OCI-LY1 (cell line): ENCODE results near the gene AQP12A.

Experiments used
- H2AFZ ChIP-seq: fragments of 200-600 bp; sonication (generic), shearing (Covaris generic); 2 replicates; pipeline ENCODE4 v1.6.0; 2014; ENCODE audit warnings: antibody characterized with exemption, mild to moderate bottlenecking, low read length
- H3F3A ChIP-seq: fragments of 200-600 bp; sonication (generic), shearing (Covaris generic); 2 replicates; pipeline ENCODE4 v1.6.0; 2014; ENCODE audit warnings: mild to moderate bottlenecking, antibody characterized with exemption, low read length, moderate library complexity; ENCODE audit not compliant: insufficient read depth
- H3K27ac ChIP-seq: fragments of 200-600 bp; sonication (generic); 2 replicates; pipeline ENCODE4 v1.5.1; 2014; ENCODE audit warnings: low read length, mixed run types, mild to moderate bottlenecking, low read depth; ENCODE audit not compliant: poor library complexity, severe bottlenecking
- H3K27me3 ChIP-seq: fragments of 200-600 bp; sonication (generic); 2 replicates; pipeline ENCODE4 v1.6.0; 2014; ENCODE audit warnings: antibody characterized with exemption, mild to moderate bottlenecking, low read length, moderate library complexity; ENCODE audit not compliant: insufficient read depth
- H3K36me3 ChIP-seq: fragments of 200-600 bp; sonication (generic); 2 replicates; pipeline ENCODE4 v1.6.1; 2014; ENCODE audit warnings: mild to moderate bottlenecking, antibody characterized with exemption, low read length, moderate library complexity, mixed read lengths; ENCODE audit not compliant: insufficient read depth
- H3K4me1 ChIP-seq: fragments of 200-600 bp; sonication (generic); 2 replicates; pipeline ENCODE4 v1.5.1; 2014; ENCODE audit warnings: mild to moderate bottlenecking, low read length, moderate library complexity; ENCODE audit not compliant: insufficient read depth, severe bottlenecking
- H3K4me2 ChIP-seq: fragments of 200-600 bp; sonication (generic), shearing (Covaris generic); 2 replicates; pipeline ENCODE4 v1.6.1; 2014; ENCODE audit warnings: low read length
- H3K4me3 ChIP-seq: fragments of 200-600 bp; sonication (generic); 2 replicates; pipeline ENCODE4 v1.5.1; 2014; ENCODE audit warnings: low read length, low read depth, mild to moderate bottlenecking, mixed read lengths; ENCODE audit not compliant: poor library complexity, severe bottlenecking
- H3K79me2 ChIP-seq: fragments of 200-600 bp; shearing (Covaris generic); 2 replicates; pipeline ENCODE4 v1.6.1; 2016; ENCODE audit warnings: mixed run types, low read length, mixed read lengths; ENCODE audit not compliant: insufficient read depth
- H3K9ac ChIP-seq: fragments of 200-600 bp; sonication (generic), shearing (Covaris generic); 2 replicates; pipeline ENCODE4 v1.6.1; 2014; ENCODE audit warnings: mild to moderate bottlenecking, low read length, mixed read lengths
- H3K9me2 ChIP-seq: fragments of 200-600 bp; sonication (generic), shearing (Covaris generic); 2 replicates; pipeline ENCODE4 v1.6.1; 2014; ENCODE audit warnings: low read depth, mild to moderate bottlenecking, low read length, mixed read lengths
- H3K9me3 ChIP-seq: fragments of 200-600 bp; shearing (Covaris generic); 2 replicates; pipeline ENCODE4 v1.6.1; 2014; ENCODE audit warnings: low read length, mixed read lengths
- H4K20me1 ChIP-seq: fragments of 200-600 bp; sonication (generic), shearing (Covaris generic); 2 replicates; pipeline ENCODE4 v1.6.0; 2016; ENCODE audit warnings: mild to moderate bottlenecking, low read length; ENCODE audit not compliant: insufficient read depth
- EZH2 ChIP-seq: fragments of 200-600 bp; sonication (generic), shearing (Covaris generic); IDR thresholded peaks from 2 replicates; pipeline ENCODE4 v1.8.0; 2017; ENCODE audit warnings: borderline replicate concordance, mixed run types, mild to moderate bottlenecking, antibody characterized with exemption, low read length, moderate library complexity, mixed read lengths
- TF ChIP-seq, protein P1 (sequence below): fragments of 200-600 bp; sonication (generic), shearing (Covaris generic); IDR thresholded peaks from 2 replicates; pipeline ENCODE4 v1.5.1; 2017; ENCODE audit warnings: mild to moderate bottlenecking, antibody characterized with exemption, low read length, moderate library complexity, mixed read lengths

The AQP12A gene

DNA sequence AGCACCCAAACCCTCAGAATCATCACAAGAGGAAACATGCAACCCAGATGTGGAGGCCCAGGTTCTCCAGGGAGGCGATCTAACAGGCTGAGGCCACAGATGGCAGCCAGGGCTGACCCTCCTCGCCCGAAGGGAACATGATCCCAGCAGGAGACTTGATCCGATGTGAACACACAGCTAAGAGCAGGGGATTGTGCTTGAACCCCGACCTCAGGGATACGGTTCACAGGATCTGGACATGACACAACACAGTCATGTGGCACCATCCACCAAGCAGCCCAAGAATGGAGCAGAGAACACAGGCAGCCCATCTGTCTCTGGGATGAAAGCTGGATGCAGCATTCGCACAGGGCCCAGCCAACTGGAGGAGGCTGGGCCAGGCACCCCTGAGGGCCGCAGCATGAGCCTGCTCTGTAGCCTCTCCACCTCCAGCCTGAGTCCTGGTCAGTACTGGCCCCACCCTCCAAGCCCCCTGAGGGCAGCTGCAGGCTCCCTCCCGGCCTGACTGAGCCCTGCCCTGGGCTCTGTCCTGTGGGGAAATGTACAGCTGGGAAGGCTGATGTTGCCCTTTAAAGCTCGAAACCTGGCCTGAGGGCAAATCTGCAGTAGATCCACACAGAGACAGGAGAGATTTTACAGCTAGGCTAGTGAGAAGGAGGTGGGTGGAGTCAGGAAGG, 39.0 kb downstream of the AQP12A start:
- H3K27me3 ChIP-seq, result no peaks in the 10 kb centered on the region
- no peaks in the 10 kb centered on the region for H3F3A ChIP-seq
- H3K9me2 ChIP-seq, result no peaks in the 10 kb centered on the region
- no peak overlapping the region for H3K4me2 ChIP-seq
- H3K4me1 ChIP-seq, result no peaks in the 10 kb centered on the region
- no peak overlapping the region for H2AFZ ChIP-seq
- no peaks in the 10 kb centered on the region for H4K20me1 ChIP-seq
- H3K9ac ChIP-seq, result no peak overlapping the region
- H3K9me3 ChIP-seq, result no peaks in the 10 kb centered on the region
- TF ChIP-seq EZH2, result no peak
- TF ChIP-seq, protein P1, sequence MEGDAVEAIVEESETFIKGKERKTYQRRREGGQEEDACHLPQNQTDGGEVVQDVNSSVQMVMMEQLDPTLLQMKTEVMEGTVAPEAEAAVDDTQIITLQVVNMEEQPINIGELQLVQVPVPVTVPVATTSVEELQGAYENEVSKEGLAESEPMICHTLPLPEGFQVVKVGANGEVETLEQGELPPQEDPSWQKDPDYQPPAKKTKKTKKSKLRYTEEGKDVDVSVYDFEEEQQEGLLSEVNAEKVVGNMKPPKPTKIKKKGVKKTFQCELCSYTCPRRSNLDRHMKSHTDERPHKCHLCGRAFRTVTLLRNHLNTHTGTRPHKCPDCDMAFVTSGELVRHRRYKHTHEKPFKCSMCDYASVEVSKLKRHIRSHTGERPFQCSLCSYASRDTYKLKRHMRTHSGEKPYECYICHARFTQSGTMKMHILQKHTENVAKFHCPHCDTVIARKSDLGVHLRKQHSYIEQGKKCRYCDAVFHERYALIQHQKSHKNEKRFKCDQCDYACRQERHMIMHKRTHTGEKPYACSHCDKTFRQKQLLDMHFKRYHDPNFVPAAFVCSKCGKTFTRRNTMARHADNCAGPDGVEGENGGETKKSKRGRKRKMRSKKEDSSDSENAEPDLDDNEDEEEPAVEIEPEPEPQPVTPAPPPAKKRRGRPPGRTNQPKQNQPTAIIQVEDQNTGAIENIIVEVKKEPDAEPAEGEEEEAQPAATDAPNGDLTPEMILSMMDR, result no peak
- H3K27ac ChIP-seq, result no peak overlapping the region
- no peaks in the 10 kb centered on the region for H3K36me3 ChIP-seq
- no peak overlapping the region for H3K4me3 ChIP-seq
- no peaks in the 10 kb centered on the region for H3K79me2 ChIP-seq

DNA sequence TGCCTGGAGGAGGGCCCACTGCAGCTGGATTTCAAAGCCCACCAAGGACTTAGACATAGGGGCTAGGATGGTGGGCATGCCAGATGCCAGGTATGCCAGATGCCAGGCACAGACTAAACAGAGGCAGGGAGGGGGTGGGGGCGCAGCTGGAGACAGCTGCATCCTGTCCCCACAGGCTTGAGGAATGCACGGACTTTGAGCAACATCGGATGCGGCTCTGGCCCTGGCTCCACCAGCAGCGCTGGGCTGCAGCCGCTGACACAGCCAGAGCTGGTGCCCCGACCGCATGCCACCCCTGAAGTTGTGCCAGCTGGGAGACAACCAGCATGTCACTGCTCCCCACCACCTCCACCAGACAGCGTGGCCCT, 39.5 kb downstream of the AQP12A start:
- Histone ChIP-seq H2AFZ (no peak overlapping the region), H3K4me1 (no peaks in the 10 kb centered on the region), H3K36me3 (no peaks in the 10 kb centered on the region), H4K20me1 (no peaks in the 10 kb centered on the region), H3K9me3 (no peaks in the 10 kb centered on the region), H3K27ac (no peak overlapping the region), H3K9me2 (no peaks in the 10 kb centered on the region), H3K4me2 (no peak overlapping the region), H3K9ac (no peak overlapping the region), H3K79me2 (no peaks in the 10 kb centered on the region), H3K27me3 (no peaks in the 10 kb centered on the region), H3K4me3 (no peak overlapping the region), H3F3A (no peaks in the 10 kb centered on the region)
- no peak for TF ChIP-seq EZH2
- TF ChIP-seq, protein P1, result no peak

DNA sequence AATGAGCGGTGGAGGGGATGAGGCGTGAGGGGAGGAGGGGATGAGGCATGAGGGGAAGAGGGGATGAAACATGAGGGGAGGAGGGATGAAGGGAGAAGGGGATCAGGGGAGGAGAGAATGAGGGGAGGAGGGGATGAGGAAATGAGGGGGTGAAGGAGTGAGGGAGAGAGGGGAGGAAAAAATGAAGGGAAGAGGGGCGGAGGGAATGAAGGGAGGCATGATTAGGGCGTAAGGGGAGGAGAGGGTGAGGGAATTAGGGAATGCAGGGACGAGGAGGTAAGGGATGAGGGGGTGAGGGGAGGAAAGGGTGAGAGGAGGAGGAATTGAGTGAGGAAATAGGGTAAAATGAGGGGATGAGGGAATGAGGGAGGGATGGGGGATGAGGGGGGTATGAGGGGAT, 40.5 kb downstream of the AQP12A start:
- H3K79me2 ChIP-seq, result no peaks in the 10 kb centered on the region
- no peak for TF ChIP-seq EZH2
- H3K9me3 ChIP-seq, result no peaks in the 10 kb centered on the region
- H3F3A ChIP-seq, result no peaks in the 10 kb centered on the region
- H3K4me2 ChIP-seq, result no peak overlapping the region
- no peaks in the 10 kb centered on the region for H3K36me3 ChIP-seq
- no peak overlapping the region for H3K27ac ChIP-seq
- H4K20me1 ChIP-seq, result no peaks in the 10 kb centered on the region
- H3K4me3 ChIP-seq, result no peak overlapping the region
- H3K9ac ChIP-seq, result no peak overlapping the region
- 0 out of 2 replicates have a peak, but pooled peaks cover 3% of the 10 kb centered on the region for H3K27me3 ChIP-seq
- no peak overlapping the region for H2AFZ ChIP-seq
- H3K4me1 ChIP-seq, result no peaks in the 10 kb centered on the region
- no peaks in the 10 kb centered on the region for H3K9me2 ChIP-seq
